Renal cortical epithelial cell (primary cell): ENCODE measurements around the gene GPR68. TPM values are rescaled to one million over a fixed set of nuclear protein-coding genes. Genes with fewer than 3 reads are reported as not detected.
A peak's percentile ranks its signal among the peaks of the same experiment; 100 is the strongest.
"Not testable (repeated sequence)": the region's sequence is repeated elsewhere in the genome, so short reads cannot be mapped to it uniquely, and the experiment has no call there.

Source experiments
- DNase-seq: peaks from one replicate; pipeline ENCODE4 v3.0.0-alpha.2; 2011; ENCODE audit warnings: low read depth
- total RNA-seq: library from RNA; depleted of rRNA; stranded (reverse); fragments of >200 nt; gene quantifications from 2 replicates; pipeline ENCODE4 v1.2.3, GENCODE V29; 2014

Gene GPR68
- total RNA-seq, 1 donor from 2014 or later, result 3.6 TPM

DNA sequence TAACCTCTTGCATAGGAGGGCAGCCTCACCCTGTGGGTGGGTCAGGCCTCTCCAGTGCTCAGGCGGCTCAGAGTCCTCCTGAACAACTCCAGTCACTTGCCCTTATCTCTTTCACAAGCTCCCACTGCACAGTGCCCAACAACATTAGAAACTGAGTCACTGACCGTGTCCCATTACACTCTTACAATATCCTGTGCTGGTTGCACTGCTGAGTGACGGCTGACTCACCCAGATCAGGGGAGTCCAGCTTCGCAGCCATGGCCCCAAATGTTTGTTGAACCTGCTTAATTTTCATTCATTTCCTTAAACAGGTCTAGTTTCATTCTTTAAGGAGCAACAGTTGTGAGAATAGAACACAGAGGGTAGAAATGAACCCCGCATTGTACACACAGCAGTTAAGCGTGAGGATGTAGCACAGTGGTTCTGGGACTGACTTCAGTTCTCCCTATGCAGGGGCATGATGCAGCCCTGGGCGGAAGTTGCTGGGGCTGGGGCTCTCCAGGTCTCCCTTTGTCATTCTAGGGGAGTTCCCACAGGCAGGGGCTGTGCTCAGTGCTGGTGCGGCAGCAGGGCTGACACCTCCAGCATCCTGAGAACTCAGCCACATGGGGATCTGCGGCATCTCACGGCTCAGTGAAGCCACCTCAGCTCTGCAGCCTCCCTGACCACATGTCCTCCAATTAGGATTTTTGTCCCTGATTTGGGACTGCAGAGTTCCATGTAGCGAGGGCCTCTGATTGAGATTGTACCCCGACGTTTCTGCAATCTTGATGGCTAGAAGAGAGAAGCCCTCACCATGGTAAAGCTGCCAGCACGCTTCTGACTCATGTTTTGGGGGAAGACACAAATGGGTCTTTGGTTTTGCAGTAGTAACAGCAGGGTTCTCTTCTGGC lies 16.1 kb downstream of the GPR68 start:
- peak; percentile 80 for DNase-seq

DNA sequence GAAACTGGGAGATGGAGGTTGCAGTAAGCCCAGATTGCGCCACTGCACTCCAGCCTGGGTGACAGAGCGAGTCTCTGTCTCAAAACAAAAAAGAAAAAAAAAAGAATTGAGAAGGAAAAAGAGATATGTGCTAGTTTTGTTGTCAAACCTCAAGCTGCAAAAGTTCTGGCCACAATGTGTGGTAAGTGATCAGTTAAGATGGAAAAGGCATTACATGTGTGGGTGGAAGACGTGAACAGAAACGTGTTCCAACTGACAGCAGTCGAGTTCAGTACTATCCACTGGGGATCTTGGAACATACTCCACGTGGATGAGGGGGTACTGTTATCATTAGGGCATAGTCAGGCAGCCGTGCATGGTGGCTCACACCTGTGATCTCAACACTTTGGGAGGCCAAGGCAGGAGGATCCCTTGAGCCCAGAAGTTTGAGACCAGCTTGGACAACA lies 17.3 kb downstream of the GPR68 start:
- DNase-seq, result no peak

DNA sequence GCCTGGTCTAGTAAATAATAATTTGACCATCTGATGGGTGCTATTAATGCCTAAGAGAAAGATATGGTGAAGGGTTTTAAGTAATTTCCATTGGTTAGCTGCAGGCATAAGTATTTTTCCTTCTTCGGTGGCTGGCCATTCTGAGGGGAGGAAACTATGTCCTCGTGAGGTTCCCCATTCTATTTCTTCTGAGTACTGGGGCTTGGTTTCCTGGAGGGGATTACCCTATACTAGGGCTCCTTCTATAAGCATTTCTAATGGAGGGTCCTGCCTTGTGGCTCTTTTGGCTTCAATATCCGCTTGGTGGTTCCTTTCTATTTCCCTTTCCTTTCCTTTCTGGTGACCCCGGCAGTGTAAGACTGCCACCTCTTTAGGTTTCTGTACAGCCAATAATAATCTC lies 18.1 kb downstream of the GPR68 start:
- DNase-seq, result not testable (repeated sequence)

DNA sequence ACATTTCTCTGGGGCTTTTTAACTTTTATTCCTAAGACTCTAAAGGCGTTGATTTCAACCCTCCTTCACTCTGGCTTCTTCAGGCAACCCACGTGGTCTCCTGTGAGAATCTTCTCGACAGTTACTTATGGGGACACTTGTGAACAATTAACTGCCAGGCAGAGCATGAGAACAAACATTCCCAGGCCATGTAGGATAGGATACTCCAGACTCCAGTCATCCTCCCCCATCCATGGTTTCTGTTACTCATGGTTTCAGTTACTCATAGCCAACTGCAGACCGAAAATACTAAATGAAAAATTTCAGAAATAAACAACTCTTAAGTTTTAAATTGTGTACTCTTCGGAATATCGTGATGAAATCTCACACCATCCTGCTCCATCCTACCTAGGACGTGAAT lies 19.5 kb downstream of the GPR68 start:
- no peak for DNase-seq

DNA sequence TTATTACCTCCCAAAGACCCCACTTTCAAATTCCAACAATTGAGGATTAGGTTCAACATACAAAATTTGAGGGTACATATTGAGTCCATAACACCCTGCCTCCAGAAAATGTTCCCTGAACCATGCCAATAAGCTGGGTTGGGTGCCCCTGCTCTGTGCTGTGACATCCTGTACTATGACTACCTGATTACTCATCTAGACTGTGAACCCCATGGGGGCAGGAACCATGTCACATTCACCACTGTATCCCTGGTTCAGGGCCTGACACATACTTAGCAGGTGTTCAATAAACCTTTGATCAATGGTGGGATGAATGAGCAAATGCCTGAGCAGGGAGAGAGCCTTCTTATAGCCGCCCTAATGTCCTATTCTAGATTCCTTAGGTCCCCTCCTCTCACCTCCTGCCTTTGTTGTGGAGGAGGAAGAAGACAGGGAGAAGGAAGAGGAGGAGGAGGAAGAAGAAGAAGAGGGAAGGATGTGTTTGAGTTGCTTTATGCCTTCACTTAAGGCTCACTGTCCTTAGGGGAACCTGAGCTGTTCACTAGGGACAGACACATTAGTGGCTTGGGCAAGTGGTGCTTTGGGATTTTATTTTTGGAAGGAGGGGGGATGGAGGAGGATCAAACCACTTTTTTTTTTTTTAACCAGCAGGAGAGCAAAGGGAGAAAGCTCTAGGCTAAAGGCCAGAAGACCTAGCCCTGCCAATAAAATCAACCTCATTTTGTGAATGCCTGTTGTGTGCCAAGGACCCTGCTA lies 21.3 kb downstream of the GPR68 start:
- DNase-seq, result no peak

DNA sequence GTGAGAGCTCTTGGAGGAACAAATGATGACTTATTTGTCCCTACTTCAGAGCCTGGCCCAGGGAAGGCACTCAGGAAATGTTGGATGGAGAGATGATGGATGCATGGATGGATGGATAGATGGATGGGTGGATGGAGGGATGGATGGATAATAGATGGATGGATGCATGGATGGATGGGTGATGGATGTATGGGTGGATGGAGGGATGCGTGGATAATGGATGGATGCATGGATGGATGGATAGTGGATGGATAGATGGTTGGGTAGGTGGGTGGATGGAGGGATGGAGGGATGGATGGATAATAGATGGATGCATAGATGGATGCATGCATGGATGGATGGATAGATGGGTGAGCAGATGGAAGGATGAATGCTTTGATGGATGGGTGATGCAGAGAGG lies 23.2 kb downstream of the GPR68 start:
- no peak for DNase-seq

DNA sequence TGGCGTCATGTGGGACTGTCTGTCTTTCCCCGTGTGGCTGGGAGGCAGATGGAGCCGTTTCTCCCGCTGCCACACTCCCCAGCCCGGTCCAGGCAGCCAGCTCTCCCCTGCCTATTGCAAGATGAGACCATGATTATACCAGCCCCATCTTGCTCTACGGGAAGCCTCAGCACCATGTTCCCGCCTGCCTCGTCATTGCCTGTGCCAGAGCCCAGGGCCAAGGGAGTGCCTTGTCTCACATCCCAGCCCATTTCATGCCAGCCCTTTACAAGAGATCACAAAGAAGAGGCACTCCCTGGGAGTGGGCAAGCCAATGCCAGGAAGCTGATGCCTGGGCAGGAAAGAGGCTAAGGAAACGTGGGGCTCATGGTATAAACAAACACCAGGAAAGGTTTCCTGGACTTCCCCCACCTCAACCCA lies 23.9 kb downstream of the GPR68 start:
- DNase-seq, result no peak

DNA sequence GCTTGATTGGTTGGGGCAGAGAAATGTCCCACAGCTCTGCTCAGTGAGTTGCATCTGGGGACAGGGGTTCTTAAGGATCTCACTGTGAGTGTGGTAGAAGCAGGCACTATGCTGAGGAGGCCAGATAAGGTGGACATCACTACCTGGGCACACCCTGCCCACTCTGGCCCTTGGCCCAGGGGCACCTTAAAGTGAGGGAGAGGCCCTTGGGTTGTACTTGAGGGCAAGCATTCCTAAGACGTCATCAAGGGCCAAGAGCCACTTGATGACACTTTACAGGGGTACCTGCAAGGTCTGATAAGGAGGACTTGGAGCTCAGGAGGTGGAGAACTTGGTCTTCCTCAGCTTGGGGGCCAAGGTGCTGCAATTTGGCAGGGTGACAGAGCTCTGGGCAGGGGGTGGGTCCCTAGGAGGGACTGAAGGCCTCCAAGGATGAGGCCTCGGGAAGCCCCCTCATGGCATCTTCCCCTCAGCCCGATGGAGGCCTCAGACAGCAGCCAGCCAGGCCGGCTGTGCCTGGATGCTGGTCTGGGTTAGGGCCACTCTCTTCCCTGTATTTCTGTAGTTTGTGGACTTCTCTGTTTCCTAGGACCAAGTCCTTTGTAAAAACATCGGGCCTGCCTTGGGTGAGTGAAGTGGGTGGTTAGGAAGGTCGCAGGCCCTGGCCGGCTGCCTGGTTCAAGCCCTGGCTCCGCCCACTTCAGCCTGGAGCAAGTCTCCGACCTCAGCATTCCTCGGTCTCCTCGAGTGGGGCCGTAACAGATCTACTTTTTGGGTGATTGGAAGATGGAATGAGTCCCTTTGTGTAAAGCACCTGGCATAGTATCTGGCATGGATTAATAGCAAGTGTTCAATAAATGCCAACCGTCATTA lies 24.8 kb downstream of the GPR68 start:
- no peak for DNase-seq

DNA sequence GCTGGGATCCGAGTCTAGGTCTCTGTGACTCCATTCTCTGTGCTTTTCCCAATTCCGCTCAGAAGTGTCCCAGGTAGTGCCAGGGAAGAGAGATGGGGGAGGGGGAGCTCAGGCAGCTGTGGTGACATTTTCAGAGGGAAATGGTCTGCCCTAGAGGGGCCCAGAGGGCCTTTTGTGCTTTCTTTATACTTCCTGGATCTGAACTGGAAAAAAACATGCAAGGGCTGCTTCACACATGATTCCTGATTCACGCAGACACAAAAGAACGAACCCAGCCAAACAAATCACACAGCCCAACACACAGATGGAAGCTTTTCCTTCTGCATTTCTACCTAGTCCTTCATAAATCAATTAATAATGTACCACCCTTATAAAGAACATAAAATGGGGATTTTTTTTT lies 26.5 kb downstream of the GPR68 start:
- no peak for DNase-seq

DNA sequence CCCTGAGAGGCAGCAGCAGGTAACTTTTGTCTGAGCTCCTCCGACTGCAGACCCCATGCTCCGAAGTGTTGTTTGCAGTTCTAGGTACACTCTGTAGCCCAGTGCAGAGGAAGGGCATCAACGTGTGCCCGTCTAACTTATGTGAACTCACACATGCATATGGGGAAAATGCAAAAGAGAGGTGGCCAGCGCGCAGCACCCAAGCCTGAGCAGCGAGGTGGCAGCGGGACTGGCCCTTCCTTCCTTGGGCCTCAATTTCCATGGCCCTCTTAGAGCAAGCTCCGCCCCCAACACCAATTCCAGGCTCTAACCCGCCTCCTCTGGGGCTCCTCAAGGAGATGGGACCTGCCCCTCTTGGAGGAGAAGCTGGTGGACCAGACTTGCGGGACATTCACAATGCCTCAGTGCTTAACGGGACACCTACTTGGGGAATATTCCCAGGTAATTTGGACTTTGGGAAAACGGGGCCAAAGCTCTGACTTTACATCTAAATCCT lies 27.7 kb downstream of the GPR68 start:
- DNase-seq, result no peak

DNA sequence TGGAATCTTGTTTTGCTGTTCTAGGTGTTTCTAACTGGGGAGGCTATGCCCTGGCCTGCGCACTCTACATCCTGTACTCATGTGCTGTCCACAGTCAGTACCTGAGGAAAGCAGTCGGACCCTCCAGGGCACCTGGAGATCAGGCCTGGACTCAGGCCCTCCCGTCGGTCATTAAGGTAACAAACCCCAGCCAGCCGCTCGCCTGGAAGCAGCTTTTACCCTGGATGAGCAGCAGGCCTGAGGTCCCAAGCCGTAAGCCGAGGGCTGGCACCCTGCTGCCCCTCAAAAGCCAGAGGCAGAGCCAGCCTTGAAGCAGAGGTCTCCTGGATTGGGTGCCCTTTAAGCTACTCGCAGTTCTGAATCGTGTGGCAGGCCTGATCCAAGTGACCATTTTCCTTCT lies 29.1 kb downstream of the GPR68 start:
- no peak for DNase-seq

DNA sequence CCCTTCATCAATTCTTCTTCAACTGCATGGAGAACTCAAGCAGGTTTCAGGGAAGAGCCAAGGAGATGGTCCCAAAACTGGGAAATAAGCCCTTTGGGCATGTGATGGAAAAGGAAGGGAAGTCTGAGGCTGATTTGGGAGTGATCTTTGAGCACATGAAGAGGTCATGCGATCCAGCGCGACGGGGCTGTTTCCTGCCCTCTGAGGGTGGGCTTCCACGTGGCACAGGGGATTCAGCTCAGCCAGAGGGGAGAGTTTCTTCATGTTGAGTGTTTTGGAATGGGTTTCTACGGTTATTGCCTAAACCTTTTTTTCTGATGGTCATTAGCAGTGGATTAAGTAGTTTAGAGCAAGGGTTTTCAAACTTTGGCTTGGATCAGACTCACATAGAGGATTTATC lies 30.2 kb downstream of the GPR68 start:
- DNase-seq, result no peak

DNA sequence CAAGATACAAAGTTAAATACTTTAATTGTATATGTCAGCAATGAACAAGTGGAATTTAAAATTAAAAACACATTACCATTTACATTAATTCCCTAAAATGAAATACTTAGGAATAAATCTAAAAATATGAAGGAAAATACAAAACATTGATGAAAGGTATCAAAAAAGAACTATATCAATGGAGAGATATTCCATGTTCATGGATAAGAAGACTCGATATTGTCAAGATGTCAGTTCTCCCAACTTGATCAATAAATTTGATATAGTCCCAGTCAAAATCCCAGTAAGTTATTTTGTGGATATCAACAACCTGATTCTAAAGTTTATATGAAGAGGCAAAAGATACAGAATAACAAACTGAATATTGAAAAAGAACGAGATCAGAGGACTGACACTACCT lies 33.5 kb downstream of the GPR68 start:
- no peak for DNase-seq

DNA sequence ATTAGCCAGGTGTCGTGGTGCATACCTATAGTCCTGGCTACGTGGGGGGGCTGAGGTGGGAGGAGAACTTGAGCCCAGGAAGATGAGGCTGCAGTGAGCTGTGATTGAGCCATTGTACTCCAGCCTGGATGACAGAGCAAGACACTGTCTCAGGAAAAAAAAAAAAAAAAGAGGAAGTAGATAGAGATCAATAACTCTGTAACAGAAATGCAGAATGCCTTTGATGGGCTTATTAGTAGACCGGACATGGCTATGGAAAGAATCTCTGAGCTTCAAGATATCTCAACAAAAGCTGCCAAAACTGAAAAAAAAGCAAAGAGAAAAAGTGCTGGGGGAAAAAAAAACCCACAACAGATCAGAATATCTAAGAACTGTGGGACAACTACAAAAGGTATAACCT lies 37.5 kb downstream of the GPR68 start:
- DNase-seq, result no peak

DNA sequence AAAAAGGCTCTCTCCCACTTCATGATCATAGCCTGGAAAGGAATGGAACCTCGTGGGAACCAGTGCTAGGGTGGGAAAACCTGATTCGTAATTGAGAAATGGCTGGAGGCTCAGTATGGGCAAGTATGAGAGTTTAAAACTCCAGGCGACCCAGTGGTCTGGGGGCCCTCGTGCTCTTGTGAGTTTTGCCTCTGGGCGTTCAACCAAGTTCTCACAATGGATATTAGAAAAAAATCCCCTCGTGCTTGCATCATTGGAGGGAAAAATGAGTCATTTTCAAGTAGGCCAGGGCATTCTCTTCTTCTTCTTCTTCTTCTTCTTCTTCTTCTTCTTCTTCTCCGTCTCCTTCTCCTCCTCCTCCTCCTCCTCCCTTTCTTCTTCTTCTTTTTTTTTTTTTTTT lies 39.0 kb downstream of the GPR68 start:
- DNase-seq, result no peak

DNA sequence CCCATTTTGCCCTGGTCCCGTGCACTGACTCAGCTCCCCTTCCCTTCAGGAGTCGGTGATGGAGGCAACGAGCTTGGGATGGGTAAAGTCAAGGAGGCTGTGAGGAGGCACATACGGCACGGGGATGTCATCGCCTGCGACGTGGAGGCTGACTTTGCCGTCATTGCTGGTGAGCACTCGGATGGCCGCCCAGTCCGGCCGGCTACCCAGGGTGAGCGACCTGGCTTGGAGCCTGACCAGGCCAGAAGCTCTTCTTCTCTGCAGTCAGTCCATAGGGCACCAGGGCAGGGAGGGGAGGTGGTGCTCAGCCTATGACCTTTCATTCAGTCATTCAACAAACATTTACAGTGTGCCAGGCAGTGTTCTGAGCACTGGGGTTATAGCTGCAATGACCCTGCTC lies 39.8 kb downstream of the GPR68 start:
- DNase-seq, result no peak

DNA sequence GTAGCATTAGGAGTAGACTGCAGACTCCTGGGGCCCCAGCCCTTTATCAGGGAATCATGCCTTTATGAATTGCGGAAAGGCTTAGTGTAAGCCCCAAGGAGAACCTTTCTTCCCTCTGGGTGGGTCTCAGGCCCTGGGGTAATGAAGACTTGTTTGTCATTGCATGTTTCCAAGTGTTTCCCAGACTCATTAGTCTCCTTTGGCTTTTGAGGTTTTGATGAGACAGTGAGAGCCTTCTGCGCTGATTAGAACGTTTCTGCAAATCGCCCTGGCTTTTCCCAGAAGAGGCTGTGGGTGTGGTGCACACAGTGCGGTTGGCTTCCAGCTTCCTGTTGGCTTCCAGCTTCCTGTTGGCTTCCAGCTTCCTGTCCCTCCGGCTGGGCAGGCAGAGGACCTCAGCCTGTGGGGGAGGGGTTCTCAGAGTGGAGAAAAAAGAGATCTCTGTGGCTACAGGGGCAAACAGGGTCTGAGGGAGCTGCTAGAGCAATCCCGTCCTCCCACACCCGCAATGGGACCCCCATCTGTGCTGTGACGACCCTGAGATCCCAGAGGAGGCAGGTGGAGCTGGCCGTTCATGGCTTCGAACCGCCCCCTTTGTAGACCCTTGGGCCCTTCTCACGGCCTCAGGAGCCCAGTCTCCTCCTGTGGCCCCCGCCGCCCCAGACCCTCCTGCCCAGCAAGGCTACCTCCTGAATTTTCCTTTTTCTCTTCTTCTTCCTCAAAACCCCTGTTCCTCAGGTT lies 42.1 kb downstream of the GPR68 start:
- no peak for DNase-seq

DNA sequence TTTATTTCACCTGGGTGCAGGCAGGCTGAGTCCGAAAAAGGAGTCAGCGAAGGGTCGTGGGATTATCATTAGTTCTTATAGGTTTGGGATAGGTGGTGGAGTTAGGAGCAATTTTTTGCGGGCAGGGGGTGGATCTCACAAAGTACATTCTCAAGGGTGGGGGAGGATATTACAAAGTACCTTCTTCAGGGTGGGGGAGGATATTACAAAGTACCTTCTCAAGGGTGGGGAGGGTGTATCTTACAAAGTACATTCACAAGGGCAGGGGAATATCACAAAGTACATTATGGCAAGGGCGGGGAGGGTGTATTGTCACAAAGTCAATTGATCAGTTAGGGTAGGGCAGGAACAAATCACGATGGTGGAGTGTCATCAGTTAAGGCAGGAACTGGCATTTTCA lies 43.7 kb downstream of the GPR68 start:
- DNase-seq, result not testable (repeated sequence)

DNA sequence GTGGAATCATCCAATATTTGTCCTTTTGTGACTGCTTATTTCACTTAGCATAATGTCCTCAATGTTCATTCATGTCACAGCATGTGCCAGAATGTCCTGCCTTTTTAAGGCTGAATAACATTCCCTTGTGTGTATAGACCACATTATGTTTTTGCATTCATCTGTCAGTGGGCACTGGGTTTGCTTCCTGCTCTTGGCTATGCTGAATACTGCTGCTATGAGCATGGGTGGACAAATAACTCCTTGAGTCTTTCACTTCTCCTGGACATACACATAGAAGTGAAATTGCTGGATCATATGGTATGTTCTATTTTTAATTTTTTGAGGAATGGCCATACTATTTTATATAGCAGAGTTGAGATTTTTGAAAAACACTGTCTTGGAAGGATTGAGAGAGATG lies 46.9 kb downstream of the GPR68 start:
- no peak for DNase-seq

DNA sequence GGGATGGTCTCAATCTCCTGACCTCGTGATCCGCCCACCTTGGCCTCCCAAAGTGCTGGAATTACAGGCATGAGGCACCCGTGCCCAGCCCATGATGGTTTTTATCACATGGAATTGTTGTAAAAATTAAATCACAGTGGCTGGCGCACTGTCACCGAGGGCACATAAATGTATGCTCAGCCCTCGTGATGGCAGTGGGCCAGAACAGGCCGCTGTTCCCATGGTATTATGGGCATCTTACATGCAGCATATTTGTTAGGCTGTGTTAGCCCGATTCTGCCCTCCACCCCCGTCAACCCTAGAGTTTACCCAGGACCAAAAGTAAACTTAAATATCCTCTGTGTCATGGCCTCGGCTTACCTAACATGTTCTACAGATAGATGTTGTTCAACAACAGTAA lies 48.6 kb downstream of the GPR68 start:
- no peak for DNase-seq

DNA sequence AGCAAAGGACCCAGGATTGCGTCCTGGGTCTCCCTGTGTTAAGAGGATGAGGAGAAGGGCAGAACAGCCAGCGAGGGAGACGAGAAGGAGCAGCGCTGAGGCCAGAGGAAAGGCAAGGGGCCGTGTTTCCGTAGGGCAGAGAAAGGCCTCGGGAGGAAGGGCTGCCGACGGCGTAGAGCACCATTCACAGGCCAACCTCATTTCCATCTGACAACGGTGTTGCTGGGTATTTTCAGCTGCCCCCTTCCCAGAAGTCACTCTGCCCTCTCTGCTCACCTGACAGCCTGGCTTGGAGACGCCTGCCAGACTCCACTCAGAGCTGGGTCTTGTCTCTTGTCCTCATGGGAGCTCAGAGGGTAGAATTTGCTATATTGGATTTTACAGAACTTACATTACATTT lies 51.4 kb downstream of the GPR68 start:
- DNase-seq, result no peak
